Choroid plexus epithelial cell (primary cell): ENCODE measurements around the gene CTIF.
A peak's percentile ranks its signal among the peaks of the same experiment; 100 is the strongest.

Source experiments
- DNase-seq: peaks from one replicate; pipeline ENCODE4 v3.0.0-alpha.2; 2010; ENCODE audit warnings: low read depth
- H3K4me3 ChIP-seq: 2 replicates; pipeline ENCODE4 v1.5.1; 2011; ENCODE audit warnings: low read depth, mild to moderate bottlenecking, control low read depth, low read length, moderate library complexity
- CTCF ChIP-seq: conservative IDR thresholded peaks from 2 replicates; pipeline ENCODE4 v1.5.1; 2011; ENCODE audit warnings: low read depth, mild to moderate bottlenecking, control low read depth, inconsistent platforms, low read length, moderate library complexity

The CTIF gene

DNA sequence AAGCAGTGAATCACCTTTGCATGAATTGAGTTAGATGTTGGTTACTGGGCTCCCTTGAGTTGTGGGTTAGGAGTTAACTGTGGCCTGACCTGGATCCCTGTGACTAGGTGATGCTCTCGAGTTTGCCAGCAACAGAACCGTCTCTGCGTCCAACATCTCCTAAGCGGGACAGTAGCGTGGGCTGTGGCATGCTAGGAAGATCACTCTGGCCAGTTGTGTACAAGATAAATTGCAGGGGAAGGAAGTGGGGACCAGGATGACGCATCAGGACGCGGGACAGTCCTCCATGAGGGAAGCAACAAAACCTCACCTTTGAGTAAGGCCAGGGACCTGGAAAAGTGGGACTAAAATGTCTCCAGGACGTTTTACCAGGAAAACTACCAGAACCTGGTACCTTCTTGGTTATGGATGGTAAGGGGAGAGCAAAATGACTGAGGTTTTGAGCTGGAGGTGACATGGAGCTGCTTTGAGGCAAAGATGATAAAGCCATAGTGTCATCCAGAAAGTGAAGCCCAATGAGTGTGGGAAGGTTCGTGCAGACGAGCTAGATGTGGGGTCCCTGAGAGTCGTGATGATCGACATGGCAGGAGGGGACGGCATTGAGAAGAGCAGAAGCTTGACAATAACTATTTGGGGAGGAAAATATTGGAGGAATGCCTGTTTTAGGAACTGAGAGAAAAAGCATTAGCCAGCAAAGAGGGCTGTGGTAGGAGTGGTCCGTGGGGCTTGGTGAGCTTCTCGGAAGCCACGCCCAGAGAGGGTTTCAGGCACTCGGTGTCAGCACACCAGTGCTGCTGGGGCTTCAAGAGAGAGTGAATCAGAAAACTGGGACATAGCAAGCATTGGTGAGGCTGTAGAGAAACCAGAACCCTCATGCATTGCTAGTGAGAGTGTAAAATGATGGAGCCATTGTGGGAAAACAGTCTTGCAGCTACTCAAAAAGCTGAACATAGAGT, 316.9 kb downstream of the CTIF start:
- DNase-seq = no peak
- TF ChIP-seq CTCF = no peak
- no peak overlapping the region for H3K4me3 ChIP-seq

DNA sequence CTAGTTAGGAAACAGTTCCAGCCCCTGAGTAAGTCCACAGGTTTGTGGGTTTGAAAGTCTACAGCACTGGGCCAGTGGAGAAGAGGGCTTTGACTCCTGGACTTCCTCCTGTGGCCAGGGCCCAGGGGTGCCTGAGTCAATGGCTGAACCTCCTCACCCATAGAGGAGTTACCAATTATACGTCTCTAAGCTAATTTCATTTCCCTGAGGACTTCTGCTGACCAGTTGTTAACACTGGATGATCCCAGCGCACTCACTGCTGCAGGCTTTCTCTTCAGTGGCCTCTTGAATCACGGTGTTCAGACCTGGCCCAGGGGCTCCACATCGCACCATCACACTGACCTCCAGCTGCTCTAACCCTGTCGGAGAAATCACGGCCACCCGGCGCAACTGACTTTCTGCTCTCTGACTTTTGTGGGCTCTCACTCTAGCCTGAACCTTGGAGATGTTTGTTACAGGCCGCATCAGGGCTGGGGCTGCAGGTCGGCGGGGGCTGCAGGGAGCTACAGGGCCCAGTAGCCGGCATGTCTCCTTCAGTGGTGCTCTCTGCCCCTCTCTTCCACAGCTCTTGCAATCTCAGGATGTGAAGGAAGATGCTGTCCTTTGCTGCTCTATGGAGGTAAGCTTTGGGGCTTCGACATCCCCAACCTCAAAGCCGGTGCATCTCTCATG, 318.3 kb downstream of the CTIF start:
- DNase-seq = no peak
- no peak overlapping the region for H3K4me3 ChIP-seq
- TF ChIP-seq CTCF = no peak

- no peak for TF ChIP-seq CTCF
These were observed 319.8 kb downstream of the CTIF start for GRCh38 chr18:48858676-48859075.

DNA sequence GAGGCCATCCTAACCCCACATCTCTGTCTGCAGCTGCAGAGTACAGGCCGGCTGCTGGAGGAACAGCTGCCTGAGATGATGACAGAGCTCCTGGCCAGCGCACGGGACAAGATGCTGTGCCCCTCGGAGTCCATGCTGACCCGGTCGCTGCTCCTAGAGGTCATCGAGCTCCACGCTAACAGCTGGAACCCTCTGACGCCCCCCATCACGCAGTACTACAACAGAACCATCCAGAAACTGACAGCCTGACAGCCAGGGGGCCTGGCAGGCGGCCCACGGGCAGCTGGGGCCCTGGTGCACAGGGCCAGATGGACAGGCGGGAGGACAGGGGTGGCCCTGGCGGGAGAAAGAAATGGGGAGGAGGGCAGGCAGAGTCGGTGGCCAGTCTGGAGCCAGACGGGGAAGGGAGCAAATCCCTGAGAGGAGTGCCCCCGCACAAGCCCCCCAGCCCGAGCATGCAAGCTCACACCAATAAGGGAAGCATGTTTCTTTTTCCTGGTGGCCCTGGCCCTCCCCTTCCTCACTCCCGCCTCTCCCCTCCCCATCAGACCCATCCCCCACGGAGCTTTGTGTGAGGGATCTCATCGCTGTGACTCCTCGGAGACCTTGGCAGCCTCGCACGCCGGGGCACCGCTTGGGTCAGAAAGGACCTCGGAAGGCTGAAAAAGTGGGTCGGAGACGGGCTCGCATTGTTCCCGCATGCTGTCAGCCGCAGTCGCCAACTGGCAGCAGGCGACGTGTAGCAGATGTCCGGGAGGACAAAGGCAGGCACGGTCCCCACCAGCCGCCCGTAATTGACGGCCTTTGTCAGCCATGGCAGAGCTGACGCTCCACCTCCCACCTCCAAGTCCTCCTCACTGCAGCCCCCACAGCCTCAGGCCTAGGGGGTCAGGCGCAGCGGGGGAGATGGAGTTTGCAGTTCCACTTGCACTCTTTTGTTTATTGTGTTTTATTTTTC, 320.8 kb downstream of the CTIF start:
- DNase-seq = no peak
- TF ChIP-seq CTCF = peak; percentile 22
- no peak overlapping the region for H3K4me3 ChIP-seq

More at GRCh38 chr18:48858676-48859075, 319.8 kb downstream of the CTIF start:
- DNase-seq = no peak
- no peak overlapping the region for H3K4me3 ChIP-seq

DNA sequence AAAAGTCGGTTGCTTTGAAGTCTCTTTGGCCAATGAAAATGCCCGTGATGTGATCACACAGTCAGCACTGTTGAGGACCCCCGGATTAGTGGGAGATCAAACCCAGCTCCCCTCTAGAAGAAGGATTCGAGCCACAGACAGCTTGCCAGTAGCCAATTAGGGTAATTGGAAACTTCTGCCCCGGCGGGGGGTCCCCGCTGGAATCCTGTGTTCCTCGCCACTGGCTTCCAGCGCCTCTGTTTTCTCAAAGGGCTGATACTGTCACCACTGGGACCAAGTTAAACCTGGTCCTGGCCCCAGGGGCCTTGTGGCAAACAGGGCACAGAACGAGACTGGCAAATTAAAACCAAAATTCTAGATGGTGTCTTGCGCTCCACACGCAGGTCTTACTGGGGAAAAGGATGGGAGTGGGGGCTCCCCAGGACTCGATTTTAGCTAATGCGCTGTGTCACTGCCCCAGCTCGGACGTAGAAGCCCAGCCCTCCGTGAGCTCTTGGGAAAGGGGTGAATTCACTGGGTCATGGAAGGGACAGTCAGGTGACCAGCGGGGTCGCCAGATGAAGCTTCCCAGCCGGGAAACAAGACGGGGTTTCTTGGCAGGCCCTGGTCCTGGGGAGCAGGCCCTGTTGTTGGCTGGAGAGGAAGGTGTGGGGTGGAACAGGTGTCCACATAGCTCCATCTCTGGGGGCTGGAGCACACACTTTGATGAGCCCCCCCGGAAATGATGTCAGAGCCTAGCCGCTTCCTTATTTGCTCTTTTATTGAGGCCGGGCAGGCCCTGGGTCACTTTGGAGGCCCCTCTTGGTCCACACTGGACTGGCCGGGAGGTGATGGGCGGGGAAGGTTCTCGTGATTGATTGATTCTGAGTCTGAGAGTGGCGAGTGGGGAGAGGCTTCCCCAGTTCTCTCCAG, 321.7 kb downstream of the CTIF start:
- DNase-seq = no peak
- no peak for TF ChIP-seq CTCF
- no peak overlapping the region for H3K4me3 ChIP-seq
